Astrocyte (in vitro differentiated cells and primary cell): ENCODE measurements around the gene PIMREG.

Experiments used
- EZH2 ChIP-seq: IDR thresholded peaks from 2 replicates; pipeline ENCODE4 v1.6.1; 2012; ENCODE audit warnings: mild to moderate bottlenecking, low read length, inconsistent platforms; ENCODE audit not compliant: insufficient read depth
- TF ChIP-seq, protein P1 (sequence below): IDR thresholded peaks from 2 replicates; pipeline ENCODE4 v1.5.1; 2011; ENCODE audit warnings: low read depth, mild to moderate bottlenecking, inconsistent platforms, low read length, moderate library complexity; ENCODE audit not compliant: insufficient read depth

GRCh38 chr17:6470751-6471521 lies 26.7 kb downstream of the PIMREG start:
- TF ChIP-seq, protein P1, sequence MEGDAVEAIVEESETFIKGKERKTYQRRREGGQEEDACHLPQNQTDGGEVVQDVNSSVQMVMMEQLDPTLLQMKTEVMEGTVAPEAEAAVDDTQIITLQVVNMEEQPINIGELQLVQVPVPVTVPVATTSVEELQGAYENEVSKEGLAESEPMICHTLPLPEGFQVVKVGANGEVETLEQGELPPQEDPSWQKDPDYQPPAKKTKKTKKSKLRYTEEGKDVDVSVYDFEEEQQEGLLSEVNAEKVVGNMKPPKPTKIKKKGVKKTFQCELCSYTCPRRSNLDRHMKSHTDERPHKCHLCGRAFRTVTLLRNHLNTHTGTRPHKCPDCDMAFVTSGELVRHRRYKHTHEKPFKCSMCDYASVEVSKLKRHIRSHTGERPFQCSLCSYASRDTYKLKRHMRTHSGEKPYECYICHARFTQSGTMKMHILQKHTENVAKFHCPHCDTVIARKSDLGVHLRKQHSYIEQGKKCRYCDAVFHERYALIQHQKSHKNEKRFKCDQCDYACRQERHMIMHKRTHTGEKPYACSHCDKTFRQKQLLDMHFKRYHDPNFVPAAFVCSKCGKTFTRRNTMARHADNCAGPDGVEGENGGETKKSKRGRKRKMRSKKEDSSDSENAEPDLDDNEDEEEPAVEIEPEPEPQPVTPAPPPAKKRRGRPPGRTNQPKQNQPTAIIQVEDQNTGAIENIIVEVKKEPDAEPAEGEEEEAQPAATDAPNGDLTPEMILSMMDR: no peak
- no peak for TF ChIP-seq EZH2
